ENCODE measurements around the gene C5orf15.

The C5orf15 gene

GRCh38 chr5:133974142-133974541 is 5.7 kb upstream of the C5orf15 start:
- H3K9me3 ChIP-seq (ENCODE audit: low read depth, low read length) = no peaks in the 10 kb centered on the region
- no peak for DNase-seq (ENCODE audit: low read depth, low spot score)
- TF ChIP-seq FOXP2 (optimal IDR thresholded peaks at IDR 0.05; ENCODE audit: control extremely low read depth, extremely low read length, insufficient read depth) (no peak), POLR2AphosphoS5 (IDR thresholded peaks at IDR 0.05; ENCODE audit: borderline replicate concordance, low read depth, low read length) (no peak), EZH2 (IDR thresholded peaks at IDR 0.05) (no peak)
- H3K9ac ChIP-seq (ENCODE audit: insufficient read length) = no peak overlapping the region
- H3K4me3 ChIP-seq = no peak overlapping the region
- no peak overlapping the region for H3K27ac ChIP-seq
- H3K36me3 ChIP-seq (ENCODE audit: insufficient read depth, low read length) = peaks cover 69% of the 10 kb centered on the region

DNA sequence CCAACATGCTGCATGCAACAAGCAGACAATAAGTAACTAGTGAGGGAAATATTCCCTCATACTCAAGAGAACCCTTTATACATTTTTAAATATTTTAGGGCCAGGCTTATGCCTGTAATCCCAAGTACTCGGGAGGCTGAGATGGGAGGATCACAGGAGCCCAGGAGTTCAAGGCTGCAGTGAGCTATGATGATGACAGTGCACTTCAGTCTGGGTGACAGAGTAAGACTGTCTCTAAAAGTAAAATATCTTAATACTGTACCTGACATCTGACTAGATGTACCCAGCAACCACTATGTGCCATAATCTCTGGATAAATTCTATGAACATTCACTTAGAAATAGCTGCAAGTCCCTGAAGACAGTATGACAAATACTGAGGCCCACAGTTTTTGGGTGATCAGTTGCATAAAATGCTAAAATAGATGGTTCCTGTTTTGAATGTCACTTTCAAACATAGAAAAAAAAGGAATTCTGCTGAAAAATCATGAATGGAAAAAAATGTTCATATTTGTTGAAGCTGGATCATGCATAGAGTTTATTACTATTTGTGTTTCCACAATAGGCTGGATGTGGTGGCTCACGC is 2.0 kb upstream of the C5orf15 start:
- H3K9ac ChIP-seq (ENCODE audit: insufficient read length) = no peak overlapping the region
- no peak for TF ChIP-seq FOXP2 (optimal IDR thresholded peaks at IDR 0.05; ENCODE audit: control extremely low read depth, extremely low read length, insufficient read depth)
- no peak for TF ChIP-seq EZH2 (IDR thresholded peaks at IDR 0.05)
- no peak for DNase-seq (ENCODE audit: low read depth, low spot score)
- peak overlapping the region; percentile 62; the same call in 1 of the 2 replicates for H3K27ac ChIP-seq
- no peaks in the 10 kb centered on the region for H3K9me3 ChIP-seq (ENCODE audit: low read depth, low read length)
- H3K4me3 ChIP-seq = no peak overlapping the region
- peaks cover 36% of the 10 kb centered on the region for H3K36me3 ChIP-seq (ENCODE audit: insufficient read depth, low read length)

DNA sequence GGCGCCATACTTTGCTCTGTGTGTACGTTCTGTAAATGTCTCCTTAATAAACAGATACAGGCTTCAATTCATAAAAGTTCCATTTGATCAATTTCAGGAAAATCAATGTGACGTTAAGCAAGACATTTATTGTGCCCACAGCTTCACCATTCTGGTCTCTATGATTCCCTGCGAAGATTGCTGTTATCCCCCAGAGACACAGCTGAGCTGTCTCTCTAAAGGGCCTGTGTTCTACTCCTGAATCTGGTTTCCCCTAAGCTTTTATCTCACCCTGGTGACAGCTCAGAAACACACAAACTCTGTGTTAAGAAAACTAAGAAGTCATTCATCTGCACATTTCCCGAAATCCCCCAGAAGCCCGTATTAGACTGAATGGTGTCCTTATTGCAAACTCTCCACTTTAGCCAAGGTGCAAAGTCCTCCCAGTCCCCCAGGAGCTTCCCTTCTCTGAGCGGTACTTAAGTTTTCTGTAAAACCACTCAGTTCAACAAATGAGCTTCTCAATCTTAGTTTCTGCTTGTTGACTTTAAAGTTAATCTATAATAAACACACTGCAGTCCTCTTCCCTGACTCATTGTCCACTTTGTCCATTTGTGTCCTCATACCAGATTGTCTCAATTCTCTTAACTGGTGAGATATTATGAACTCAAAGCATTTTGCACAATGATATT is 1.4 kb upstream of the C5orf15 start:
- TF ChIP-seq POLR2AphosphoS5 (IDR thresholded peaks at IDR 0.05; ENCODE audit: borderline replicate concordance, low read depth, low read length) (0 out of 2 replicates have a peak, but pooled peaks have one; percentile 33), EZH2 (IDR thresholded peaks at IDR 0.05) (no peak), FOXP2 (optimal IDR thresholded peaks at IDR 0.05; ENCODE audit: control extremely low read depth, extremely low read length, insufficient read depth) (no peak)
- peaks cover 29% of the 10 kb centered on the region for H3K36me3 ChIP-seq (ENCODE audit: insufficient read depth, low read length)
- no peak overlapping the region for H3K4me3 ChIP-seq
- H3K9me3 ChIP-seq (ENCODE audit: low read depth, low read length) = no peaks in the 10 kb centered on the region
- DNase-seq (ENCODE audit: low read depth, low spot score) = no peak
- H3K9ac ChIP-seq (ENCODE audit: insufficient read length) = peak overlapping the region; percentile 41
- H3K27ac ChIP-seq = peak overlapping the region; percentile 62; the same call in 1 of the 2 replicates

DNA sequence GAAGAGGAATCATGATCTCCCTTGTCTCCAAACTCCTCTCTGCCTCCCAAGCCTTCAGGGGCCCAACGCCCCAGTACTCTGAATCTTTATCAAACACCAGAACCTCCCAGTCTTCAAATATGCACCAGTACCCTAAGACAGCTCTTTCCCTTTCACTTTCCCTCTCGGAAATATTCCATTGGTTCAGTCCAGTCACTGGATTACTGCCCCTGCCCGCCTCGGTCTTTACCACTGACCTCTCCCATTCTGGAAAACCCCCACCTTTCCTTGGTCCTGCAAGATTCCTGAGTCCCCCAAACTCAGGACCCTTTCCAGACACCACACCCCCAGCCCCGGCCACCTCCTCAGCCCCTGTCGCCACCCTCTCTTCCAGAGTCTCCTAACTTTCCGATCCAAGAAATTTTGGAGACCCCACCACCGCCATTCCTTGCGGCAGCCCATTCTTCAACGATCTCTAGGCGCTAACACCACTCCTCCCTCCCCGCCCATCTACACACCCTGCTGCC is 674 bp downstream of the C5orf15 start:
- no peak for TF ChIP-seq POLR2AphosphoS5 (IDR thresholded peaks at IDR 0.05; ENCODE audit: borderline replicate concordance, low read depth, low read length)
- TF ChIP-seq FOXP2 (optimal IDR thresholded peaks at IDR 0.05; ENCODE audit: control extremely low read depth, extremely low read length, insufficient read depth) = no peak
- TF ChIP-seq EZH2 (IDR thresholded peaks at IDR 0.05) = no peak
- DNase-seq (ENCODE audit: low read depth, low spot score) = no peak
- 0 out of 2 replicates have a peak overlapping the region, but pooled peaks have one; percentile 42 for H3K27ac ChIP-seq
- H3K4me3 ChIP-seq = peak overlapping the region; percentile 99
- H3K9ac ChIP-seq (ENCODE audit: insufficient read length) = peak overlapping the region; percentile 97
- no peaks in the 10 kb centered on the region for H3K9me3 ChIP-seq (ENCODE audit: low read depth, low read length)
- peaks cover 10% of the 10 kb centered on the region; the same call in 1 of the 2 replicates for H3K36me3 ChIP-seq (ENCODE audit: insufficient read depth, low read length)

GRCh38 chr5:133967124-133967523 is 1.3 kb downstream of the C5orf15 start:
- H3K4me3 ChIP-seq = peak overlapping the region; percentile 99
- no peak for DNase-seq (ENCODE audit: low read depth, low spot score)
- H3K9ac ChIP-seq (ENCODE audit: insufficient read length) = peak overlapping the region; percentile 97
- peaks cover 6% of the 10 kb centered on the region; the same call in 1 of the 2 replicates for H3K36me3 ChIP-seq (ENCODE audit: insufficient read depth, low read length)
- TF ChIP-seq POLR2AphosphoS5 (IDR thresholded peaks at IDR 0.05; ENCODE audit: borderline replicate concordance, low read depth, low read length) (no peak), EZH2 (IDR thresholded peaks at IDR 0.05) (no peak), FOXP2 (optimal IDR thresholded peaks at IDR 0.05; ENCODE audit: control extremely low read depth, extremely low read length, insufficient read depth) (no peak)
- H3K9me3 ChIP-seq (ENCODE audit: low read depth, low read length) = no peaks in the 10 kb centered on the region
- no peak overlapping the region for H3K27ac ChIP-seq

DNA sequence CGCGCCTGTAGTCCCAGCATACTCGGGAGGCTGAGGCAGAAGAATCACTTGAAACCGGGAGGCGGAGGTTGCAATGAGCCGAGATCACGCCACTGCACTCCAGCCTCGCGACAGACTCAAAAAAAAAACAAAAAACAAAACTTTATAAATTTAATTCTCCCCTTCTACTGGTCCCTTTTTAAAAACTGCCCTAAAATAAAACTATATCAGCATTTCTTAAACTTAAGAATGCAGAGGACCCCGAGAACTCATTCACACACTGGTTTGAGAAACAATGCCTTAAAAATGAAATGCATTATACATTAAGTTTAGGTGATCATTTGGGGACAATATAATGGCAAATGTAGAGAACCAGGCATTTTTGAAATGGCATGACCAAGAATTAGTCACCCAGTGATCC is 2.3 kb downstream of the C5orf15 start:
- Histone ChIP-seq H3K27ac (no peak overlapping the region), H3K36me3 (ENCODE audit: insufficient read depth, low read length) (peaks cover under 1% of the 10 kb centered on the region; the same call in 1 of the 2 replicates), H3K9ac (ENCODE audit: insufficient read length) (no peak overlapping the region), H3K4me3 (no peak overlapping the region), H3K9me3 (ENCODE audit: low read depth, low read length) (no peaks in the 10 kb centered on the region)
- no peak for DNase-seq (ENCODE audit: low read depth, low spot score)
- TF ChIP-seq FOXP2 (optimal IDR thresholded peaks at IDR 0.05; ENCODE audit: control extremely low read depth, extremely low read length, insufficient read depth) = no peak
- no peak for TF ChIP-seq POLR2AphosphoS5 (IDR thresholded peaks at IDR 0.05; ENCODE audit: borderline replicate concordance, low read depth, low read length)
- TF ChIP-seq EZH2 (IDR thresholded peaks at IDR 0.05) = no peak

DNA sequence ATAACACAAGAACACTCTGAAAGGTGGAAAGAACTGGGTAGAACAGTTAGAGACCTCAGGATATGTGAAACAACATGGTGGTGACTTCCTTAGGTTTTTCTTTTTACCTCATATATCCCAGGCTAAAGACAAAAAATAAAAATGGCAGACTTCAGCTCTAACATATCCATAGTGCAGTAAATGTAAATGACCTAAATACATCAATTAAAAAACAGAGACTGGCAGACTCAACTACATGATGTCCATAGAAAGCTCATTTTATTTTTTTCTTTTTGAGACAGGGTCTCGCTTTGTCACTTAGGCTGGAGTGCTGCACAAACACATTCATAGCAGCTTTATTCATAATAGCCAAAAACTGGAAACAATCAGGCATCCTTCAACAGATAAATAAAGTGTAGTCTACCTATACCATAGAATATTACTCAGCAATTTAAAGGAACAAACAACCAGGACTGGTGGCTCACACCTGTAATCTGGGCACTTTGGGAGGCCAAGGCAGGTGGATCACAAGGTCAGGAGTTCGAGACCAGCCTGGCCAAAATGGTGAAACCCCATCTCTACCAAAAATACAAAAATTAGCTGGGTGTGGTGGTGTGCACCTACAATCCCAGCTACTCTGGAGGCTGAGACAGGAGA is 4.8 kb downstream of the C5orf15 start:
- Histone ChIP-seq H3K9ac (ENCODE audit: insufficient read length) (no peak overlapping the region), H3K27ac (no peak overlapping the region), H3K4me3 (no peak overlapping the region), H3K9me3 (ENCODE audit: low read depth, low read length) (no peaks in the 10 kb centered on the region), H3K36me3 (ENCODE audit: insufficient read depth, low read length) (peaks cover 9% of the 10 kb centered on the region; the same call in 1 of the 2 replicates)
- no peak for DNase-seq (ENCODE audit: low read depth, low spot score)
- TF ChIP-seq EZH2 (IDR thresholded peaks at IDR 0.05) (no peak), FOXP2 (optimal IDR thresholded peaks at IDR 0.05; ENCODE audit: control extremely low read depth, extremely low read length, insufficient read depth) (no peak), POLR2AphosphoS5 (IDR thresholded peaks at IDR 0.05; ENCODE audit: borderline replicate concordance, low read depth, low read length) (no peak)

GRCh38 chr5:133962801-133963476 is 5.5 kb downstream of the C5orf15 start:
- no peak overlapping the region for H3K9ac ChIP-seq (ENCODE audit: insufficient read length)
- peaks cover 13% of the 10 kb centered on the region for H3K36me3 ChIP-seq (ENCODE audit: insufficient read depth, low read length)
- H3K27ac ChIP-seq = no peak overlapping the region
- no peaks in the 10 kb centered on the region for H3K9me3 ChIP-seq (ENCODE audit: low read depth, low read length)
- H3K4me3 ChIP-seq = no peak overlapping the region
- no peak for TF ChIP-seq EZH2 (IDR thresholded peaks at IDR 0.05)
- no peak for TF ChIP-seq POLR2AphosphoS5 (IDR thresholded peaks at IDR 0.05; ENCODE audit: borderline replicate concordance, low read depth, low read length)
- no peak for TF ChIP-seq FOXP2 (optimal IDR thresholded peaks at IDR 0.05; ENCODE audit: control extremely low read depth, extremely low read length, insufficient read depth)
- no peak for DNase-seq (ENCODE audit: low read depth, low spot score)
